Keratinocyte (primary cell): Measurements from ENCODE around the gene UPP1. TPM values are rescaled to one million over a fixed set of nuclear protein-coding genes. Genes with fewer than 3 reads are reported as not detected.
A peak's percentile ranks its signal among the peaks of the same experiment; 100 is the strongest.

Experiments used
- DNase-seq: peaks from one replicate; pipeline ENCODE4 v3.0.0-alpha.2; 2011; ENCODE audit warnings: low read depth, missing footprints, low spot score
- FAIRE-seq: peaks from 2 replicates; lab custom pipeline; 2011; peaks lifted over from hg19 to GRCh38; lab: Jason Lieb, UNC
- H2AFZ ChIP-seq: 2 replicates; pipeline ENCODE4 v1.6.0; 2012; ENCODE audit warnings: low read length, control low read depth, inconsistent platforms; ENCODE audit not compliant: control insufficient read depth
- H3K27ac ChIP-seq: 2 replicates; pipeline ENCODE4 v1.5.1; 2011; ENCODE audit warnings: low read length; ENCODE audit not compliant: control insufficient read depth, insufficient read depth
- H3K27me3 ChIP-seq: 3 replicates; pipeline ENCODE4 v1.6.0; 2011; ENCODE audit warnings: low read length; ENCODE audit not compliant: control insufficient read depth, insufficient read depth; ENCODE audit errors: extremely low read depth
- H3K36me3 ChIP-seq, 2 experiments: 2 replicates in 1 of 2; 3 replicates in 1 of 2; pipeline ENCODE4 v1.5.1; 2011; ENCODE audit warnings: low read length in 2 of 2, mild to moderate bottlenecking in 1 of 2; ENCODE audit not compliant: control insufficient read depth in 2 of 2, insufficient read depth in 2 of 2; ENCODE audit errors: extremely low read depth in 1 of 2
- H3K4me1 ChIP-seq: 3 replicates; pipeline ENCODE4 v1.5.1; 2011; ENCODE audit warnings: low read length; ENCODE audit not compliant: control insufficient read depth, insufficient read depth; ENCODE audit errors: extremely low read depth
- H3K4me2 ChIP-seq: 3 replicates; pipeline ENCODE4 v1.6.0; 2011; ENCODE audit warnings: low read depth, low read length; ENCODE audit not compliant: control insufficient read depth, insufficient read depth; ENCODE audit errors: extremely low read depth
- H3K4me3 ChIP-seq, 3 experiments: fragments of 200-600 bp in 1 of 3; sonication (generic) in 1 of 3; 2 replicates in 2 of 3; 3 replicates in 1 of 3; pipeline ENCODE4 v1.5.1; 2011 to 2016; ENCODE audit warnings: low read length in 3 of 3, mild to moderate bottlenecking in 3 of 3, control low read depth in 2 of 3, inconsistent platforms in 1 of 3, low read depth in 1 of 3, mixed read lengths in 1 of 3, mixed run types in 1 of 3, moderate library complexity in 1 of 3; ENCODE audit not compliant: control insufficient read depth in 2 of 3, insufficient read depth in 2 of 3; ENCODE audit errors: extremely low read depth in 1 of 3
- H3K79me2 ChIP-seq: 2 replicates; pipeline ENCODE4 v1.6.0; 2012; ENCODE audit warnings: low read length; ENCODE audit not compliant: control insufficient read depth, insufficient read depth
- H3K9ac ChIP-seq: 3 replicates; pipeline ENCODE4 v1.6.0; 2011; ENCODE audit warnings: low read length; ENCODE audit not compliant: control insufficient read depth, insufficient read depth; ENCODE audit errors: extremely low read depth
- H3K9me1 ChIP-seq: 3 replicates; pipeline ENCODE4 v1.6.0; 2011; ENCODE audit warnings: low read length; ENCODE audit not compliant: control insufficient read depth, insufficient read depth; ENCODE audit errors: extremely low read depth
- H3K9me3 ChIP-seq: 2 replicates; pipeline ENCODE4 v1.5.1; 2012; ENCODE audit warnings: low read depth, low read length; ENCODE audit not compliant: control insufficient read depth
- H4K20me1 ChIP-seq: 3 replicates; pipeline ENCODE4 v1.6.0; 2011; ENCODE audit warnings: low read length; ENCODE audit not compliant: control insufficient read depth, insufficient read depth; ENCODE audit errors: extremely low read depth
- CTCF ChIP-seq, 3 experiments: IDR thresholded peaks in 1 of 3; conservative IDR thresholded peaks in 1 of 3; optimal IDR thresholded peaks in 1 of 3; 2 replicates in 2 of 3; 3 replicates in 1 of 3; pipeline versions ENCODE3 to v1.5.1; 2011; ENCODE audit warnings: low read length in 3 of 3, mild to moderate bottlenecking in 3 of 3, moderate library complexity in 2 of 3, control low read depth in 1 of 3, inconsistent platforms in 1 of 3; ENCODE audit not compliant: insufficient read depth in 2 of 3; ENCODE audit errors: extremely low read depth in 1 of 3
- EZH2 ChIP-seq: IDR thresholded peaks from one replicate; pipeline ENCODE4 v1.6.1; 2012; ENCODE audit warnings: inconsistent platforms, mild to moderate bottlenecking, low read length, moderate library complexity
- dilution Hi-C: fragments of 300-500 bp; cut with MboI; formaldehyde crosslinking; loops from one replicate; pipeline ENCODE4 v1.7.0; 2020; ENCODE audit warnings: low sequenced_read_pairs; ENCODE audit not compliant: extremely low pct_ligation_motif_present
- polyA plus RNA-seq, 5 experiments: library from polyadenylated mRNA; depleted of rRNA in 3 of 5; stranded (reverse) in 3 of 5; stranded (forward) in 1 of 5; unstranded in 1 of 5; fragments of >200 nt; gene quantifications; 1 replicate in 1 of 5; 2 replicates in 3 of 5; 3 replicates in 1 of 5; pipeline versions ENCODE4 v1.2.1 to v1.2.3, GENCODE V29; 2011 to 2012; ENCODE audit warnings: missing spikeins in 2 of 5, low read depth in 1 of 5, low replicate concordance in 1 of 5

Gene UPP1
- polyA plus RNA-seq, 1 donor (not counting 4 experiments of a cell fraction or from before 2014, with no cell fraction given): 202 TPM

GRCh38 chr7:48101968-48102367 is 12.9 kb downstream of the UPP1 start:
- FAIRE-seq (no peak), DNase-seq (no peak)
- Histone ChIP-seq H4K20me1 (peaks cover 41% of the 10 kb centered on the region), H3K9ac (no peak overlapping the region), H3K4me2 (no peak overlapping the region), H3K79me2 (peaks cover 39% of the 10 kb centered on the region), H2AFZ (no peak overlapping the region), H3K4me1 (peaks cover 8% of the 10 kb centered on the region), H3K27ac (no peak overlapping the region), H3K9me1 (peaks cover 3% of the 10 kb centered on the region), H3K4me3 (no peak overlapping the region), H3K9me3 (no peaks in the 10 kb centered on the region), H3K36me3 (peaks cover 62 to 88% of the 10 kb centered on the region in 2 experiments), H3K27me3 (no peaks in the 10 kb centered on the region)
- dilution Hi-C loops: no loop called here
- TF ChIP-seq CTCF (optimal IDR thresholded peaks at IDR 0.05 in 1 of 3, IDR thresholded peaks at IDR 0.05 in 1 of 3, conservative IDR thresholded peaks at IDR 0.05 in 1 of 3; ENCODE audit: extremely low read depth in 1 of 3, insufficient read depth in 2 of 3, low read length in 3 of 3) (peak; percentile 49 to 71 (median 56)), EZH2 (no peak)

GRCh38 chr7:48102530-48102929 is 13.5 kb downstream of the UPP1 start:
- Histone ChIP-seq H3K27ac (no peak overlapping the region), H3K9me1 (peaks cover 3% of the 10 kb centered on the region), H3K9ac (no peak overlapping the region), H3K36me3 (peaks cover 65 to 88% of the 10 kb centered on the region in 2 experiments), H3K4me2 (no peak overlapping the region), H3K79me2 (peaks cover 34% of the 10 kb centered on the region), H2AFZ (no peak overlapping the region), H3K9me3 (no peaks in the 10 kb centered on the region), H3K27me3 (no peaks in the 10 kb centered on the region), H3K4me1 (peaks cover 3% of the 10 kb centered on the region), H3K4me3 (no peak overlapping the region), H4K20me1 (peaks cover 37% of the 10 kb centered on the region)
- dilution Hi-C loops: no loop called here
- DNase-seq (no peak), FAIRE-seq (no peak)
- no peak for TF ChIP-seq CTCF (optimal IDR thresholded peaks at IDR 0.05 in 1 of 3, IDR thresholded peaks at IDR 0.05 in 1 of 3, conservative IDR thresholded peaks at IDR 0.05 in 1 of 3; ENCODE audit: extremely low read depth in 1 of 3, insufficient read depth in 2 of 3, low read length in 3 of 3)
- TF ChIP-seq EZH2: no peak
